ENCODE results near the gene PTPRD.

PTPRD gene

GRCh38 chr9:9625248-9625647 lies 987.6 kb downstream of the PTPRD start:
- no peaks in the 10 kb centered on the region for H3K4me1 ChIP-seq (ENCODE audit: insufficient read depth, low read length)
- H3K4me3 ChIP-seq (ENCODE audit: low read length), result no peak overlapping the region
- no peak overlapping the region for H2AFZ ChIP-seq (ENCODE audit: low read depth, low read length)
- H3K9me3 ChIP-seq (ENCODE audit: low read length), result no peaks in the 10 kb centered on the region
- H3K27me3 ChIP-seq (ENCODE audit: insufficient read depth, low read length), result no peaks in the 10 kb centered on the region
- no peaks in the 10 kb centered on the region for H3K36me3 ChIP-seq (ENCODE audit: insufficient read depth, low read length)

- no peaks in the 10 kb centered on the region for H3K27me3 ChIP-seq (ENCODE audit: insufficient read depth, low read length)
- no peaks in the 10 kb centered on the region for H3K4me1 ChIP-seq (ENCODE audit: insufficient read depth, low read length)
- no peak overlapping the region for H3K4me3 ChIP-seq (ENCODE audit: low read length)
- H3K36me3 ChIP-seq (ENCODE audit: insufficient read depth, low read length), result no peaks in the 10 kb centered on the region
- H3K9me3 ChIP-seq (ENCODE audit: low read length), result no peaks in the 10 kb centered on the region
- no peak overlapping the region for H2AFZ ChIP-seq (ENCODE audit: low read depth, low read length)
These were observed 989.3 kb downstream of the PTPRD start for GRCh38 chr9:9623506-9623905.

- H3K9me3 ChIP-seq (ENCODE audit: low read length), result no peaks in the 10 kb centered on the region
- no peaks in the 10 kb centered on the region for H3K36me3 ChIP-seq (ENCODE audit: insufficient read depth, low read length)
- H2AFZ ChIP-seq (ENCODE audit: low read depth, low read length), result no peak overlapping the region
- no peaks in the 10 kb centered on the region for H3K27me3 ChIP-seq (ENCODE audit: insufficient read depth, low read length)
- no peaks in the 10 kb centered on the region for H3K4me1 ChIP-seq (ENCODE audit: insufficient read depth, low read length)
- no peak overlapping the region for H3K4me3 ChIP-seq (ENCODE audit: low read length)
These were observed 991.4 kb downstream of the PTPRD start for GRCh38 chr9:9621355-9621940.

- no peak overlapping the region for H2AFZ ChIP-seq (ENCODE audit: low read depth, low read length)
- H3K36me3 ChIP-seq (ENCODE audit: insufficient read depth, low read length), result no peaks in the 10 kb centered on the region
- H3K27me3 ChIP-seq (ENCODE audit: insufficient read depth, low read length), result no peaks in the 10 kb centered on the region
- H3K4me1 ChIP-seq (ENCODE audit: insufficient read depth, low read length), result no peaks in the 10 kb centered on the region
- H3K9me3 ChIP-seq (ENCODE audit: low read length), result no peaks in the 10 kb centered on the region
- no peak overlapping the region for H3K4me3 ChIP-seq (ENCODE audit: low read length)
These were observed 992.1 kb downstream of the PTPRD start for GRCh38 chr9:9620736-9621135.

GRCh38 chr9:9615086-9615485 lies 997.7 kb downstream of the PTPRD start:
- H3K9me3 ChIP-seq (ENCODE audit: low read length), result no peaks in the 10 kb centered on the region
- no peaks in the 10 kb centered on the region for H3K27me3 ChIP-seq (ENCODE audit: insufficient read depth, low read length)
- no peaks in the 10 kb centered on the region for H3K36me3 ChIP-seq (ENCODE audit: insufficient read depth, low read length)
- no peak overlapping the region for H3K4me3 ChIP-seq (ENCODE audit: low read length)
- H2AFZ ChIP-seq (ENCODE audit: low read depth, low read length), result no peak overlapping the region
- no peaks in the 10 kb centered on the region for H3K4me1 ChIP-seq (ENCODE audit: insufficient read depth, low read length)

GRCh38 chr9:9614607-9615006 lies 998.2 kb downstream of the PTPRD start:
- Histone ChIP-seq H3K36me3 (ENCODE audit: insufficient read depth, low read length) (no peaks in the 10 kb centered on the region), H3K4me1 (ENCODE audit: insufficient read depth, low read length) (no peaks in the 10 kb centered on the region), H3K27me3 (ENCODE audit: insufficient read depth, low read length) (no peaks in the 10 kb centered on the region), H2AFZ (ENCODE audit: low read depth, low read length) (no peak overlapping the region), H3K4me3 (ENCODE audit: low read length) (no peak overlapping the region), H3K9me3 (ENCODE audit: low read length) (no peaks in the 10 kb centered on the region)

- H3K4me1 ChIP-seq (ENCODE audit: insufficient read depth, low read length), result no peaks in the 10 kb centered on the region
- no peaks in the 10 kb centered on the region for H3K9me3 ChIP-seq (ENCODE audit: low read length)
- H3K36me3 ChIP-seq (ENCODE audit: insufficient read depth, low read length), result no peaks in the 10 kb centered on the region
- no peak overlapping the region for H2AFZ ChIP-seq (ENCODE audit: low read depth, low read length)
- no peaks in the 10 kb centered on the region for H3K27me3 ChIP-seq (ENCODE audit: insufficient read depth, low read length)
- no peak overlapping the region for H3K4me3 ChIP-seq (ENCODE audit: low read length)
These were observed 1000.0 kb downstream of the PTPRD start for GRCh38 chr9:9612755-9613154.

GRCh38 chr9:9612270-9612669 lies 1000.5 kb downstream of the PTPRD start:
- no peaks in the 10 kb centered on the region for H3K9me3 ChIP-seq (ENCODE audit: low read length)
- H3K27me3 ChIP-seq (ENCODE audit: insufficient read depth, low read length), result no peaks in the 10 kb centered on the region
- H3K4me3 ChIP-seq (ENCODE audit: low read length), result no peak overlapping the region
- no peak overlapping the region for H2AFZ ChIP-seq (ENCODE audit: low read depth, low read length)
- no peaks in the 10 kb centered on the region for H3K4me1 ChIP-seq (ENCODE audit: insufficient read depth, low read length)
- H3K36me3 ChIP-seq (ENCODE audit: insufficient read depth, low read length), result no peaks in the 10 kb centered on the region

- no peaks in the 10 kb centered on the region for H3K9me3 ChIP-seq (ENCODE audit: low read length)
- no peak overlapping the region for H2AFZ ChIP-seq (ENCODE audit: low read depth, low read length)
- no peak overlapping the region for H3K4me3 ChIP-seq (ENCODE audit: low read length)
- no peaks in the 10 kb centered on the region for H3K36me3 ChIP-seq (ENCODE audit: insufficient read depth, low read length)
- H3K4me1 ChIP-seq (ENCODE audit: insufficient read depth, low read length), result no peaks in the 10 kb centered on the region
- H3K27me3 ChIP-seq (ENCODE audit: insufficient read depth, low read length), result no peaks in the 10 kb centered on the region
These were observed 1007.1 kb downstream of the PTPRD start for GRCh38 chr9:9605681-9606080.

- Histone ChIP-seq H3K36me3 (ENCODE audit: insufficient read depth, low read length) (no peaks in the 10 kb centered on the region), H3K4me1 (ENCODE audit: insufficient read depth, low read length) (no peaks in the 10 kb centered on the region), H3K27me3 (ENCODE audit: insufficient read depth, low read length) (no peaks in the 10 kb centered on the region), H3K4me3 (ENCODE audit: low read length) (no peak overlapping the region), H2AFZ (ENCODE audit: low read depth, low read length) (no peak overlapping the region), H3K9me3 (ENCODE audit: low read length) (no peaks in the 10 kb centered on the region)
These were observed 1009.5 kb downstream of the PTPRD start for GRCh38 chr9:9603345-9603744.

GRCh38 chr9:9598723-9599122 lies 1014.1 kb downstream of the PTPRD start:
- no peaks in the 10 kb centered on the region for H3K27me3 ChIP-seq (ENCODE audit: insufficient read depth, low read length)
- no peaks in the 10 kb centered on the region for H3K9me3 ChIP-seq (ENCODE audit: low read length)
- no peak overlapping the region for H2AFZ ChIP-seq (ENCODE audit: low read depth, low read length)
- no peaks in the 10 kb centered on the region for H3K36me3 ChIP-seq (ENCODE audit: insufficient read depth, low read length)
- no peak overlapping the region for H3K4me3 ChIP-seq (ENCODE audit: low read length)
- no peaks in the 10 kb centered on the region for H3K4me1 ChIP-seq (ENCODE audit: insufficient read depth, low read length)

- H3K36me3 ChIP-seq (ENCODE audit: insufficient read depth, low read length), result no peaks in the 10 kb centered on the region
- no peak overlapping the region for H2AFZ ChIP-seq (ENCODE audit: low read depth, low read length)
- H3K27me3 ChIP-seq (ENCODE audit: insufficient read depth, low read length), result no peaks in the 10 kb centered on the region
These were observed 1020.7 kb downstream of the PTPRD start for GRCh38 chr9:9592104-9592503.

GRCh38 chr9:9585920-9586319 lies 1026.9 kb downstream of the PTPRD start:
- Histone ChIP-seq H3K27me3 (ENCODE audit: insufficient read depth, low read length) (no peaks in the 10 kb centered on the region), H2AFZ (ENCODE audit: low read depth, low read length) (no peak overlapping the region), H3K9me3 (ENCODE audit: low read length) (no peaks in the 10 kb centered on the region), H3K4me1 (ENCODE audit: insufficient read depth, low read length) (no peaks in the 10 kb centered on the region), H3K4me3 (ENCODE audit: low read length) (no peak overlapping the region), H3K36me3 (ENCODE audit: insufficient read depth, low read length) (no peaks in the 10 kb centered on the region)

More at GRCh38 chr9:9592104-9592503, 1020.7 kb downstream of the PTPRD start:
- no peaks in the 10 kb centered on the region for H3K9me3 ChIP-seq (ENCODE audit: low read length)
- H3K4me3 ChIP-seq (ENCODE audit: low read length), result no peak overlapping the region
- H3K4me1 ChIP-seq (ENCODE audit: insufficient read depth, low read length), result no peaks in the 10 kb centered on the region

GRCh38 chr9:9574080-9574479 lies 1038.7 kb downstream of the PTPRD start:
- H3K9me3 ChIP-seq (ENCODE audit: low read length), result no peaks in the 10 kb centered on the region
- no peak overlapping the region for H2AFZ ChIP-seq (ENCODE audit: low read depth, low read length)
- H3K27me3 ChIP-seq (ENCODE audit: insufficient read depth, low read length), result no peaks in the 10 kb centered on the region
- H3K4me1 ChIP-seq (ENCODE audit: insufficient read depth, low read length), result no peaks in the 10 kb centered on the region
- no peak overlapping the region for H3K4me3 ChIP-seq (ENCODE audit: low read length)
- H3K36me3 ChIP-seq (ENCODE audit: insufficient read depth, low read length), result no peaks in the 10 kb centered on the region
